Measurements from ENCODE around the gene NPHP1.
"Not testable (repeated sequence)": the region's sequence is repeated elsewhere in the genome, so short reads cannot be mapped to it uniquely, and the experiment has no call there.

NPHP1 gene

GRCh38 chr2:110106642-110107041 lies 98.2 kb downstream of the NPHP1 start:
- DNase-seq (ENCODE audit: low read depth, low spot score) = no peak
- peak overlapping the region; percentile 100 for H3K27ac ChIP-seq

- H3K27ac ChIP-seq = peak overlapping the region; percentile 100
- peak; percentile 96 for DNase-seq (ENCODE audit: low read depth, low spot score)
These were observed 99.0 kb downstream of the NPHP1 start for GRCh38 chr2:110105608-110106467.

DNA sequence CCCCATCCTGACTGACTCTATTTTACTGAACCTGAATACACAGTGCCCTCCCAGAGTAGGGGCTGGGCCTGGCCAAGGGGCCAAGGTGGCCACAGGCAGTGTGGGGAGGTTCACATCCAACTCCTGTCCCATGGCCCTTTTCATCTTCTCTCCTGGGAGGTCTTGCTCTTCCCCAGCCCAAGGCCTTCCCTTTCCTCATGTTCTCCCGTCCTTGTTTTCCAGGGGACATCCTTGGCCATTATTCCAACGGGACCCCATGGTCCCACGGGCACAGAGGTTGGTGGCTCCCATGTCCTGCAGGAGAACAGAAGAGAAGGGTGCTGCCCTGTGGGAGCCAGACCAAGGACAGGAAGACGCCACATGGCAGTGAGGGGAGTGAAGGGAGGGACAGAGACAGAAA lies 99.6 kb downstream of the NPHP1 start:
- no peak for DNase-seq (ENCODE audit: low read depth, low spot score)
- peak overlapping the region; percentile 100 for H3K27ac ChIP-seq

DNA sequence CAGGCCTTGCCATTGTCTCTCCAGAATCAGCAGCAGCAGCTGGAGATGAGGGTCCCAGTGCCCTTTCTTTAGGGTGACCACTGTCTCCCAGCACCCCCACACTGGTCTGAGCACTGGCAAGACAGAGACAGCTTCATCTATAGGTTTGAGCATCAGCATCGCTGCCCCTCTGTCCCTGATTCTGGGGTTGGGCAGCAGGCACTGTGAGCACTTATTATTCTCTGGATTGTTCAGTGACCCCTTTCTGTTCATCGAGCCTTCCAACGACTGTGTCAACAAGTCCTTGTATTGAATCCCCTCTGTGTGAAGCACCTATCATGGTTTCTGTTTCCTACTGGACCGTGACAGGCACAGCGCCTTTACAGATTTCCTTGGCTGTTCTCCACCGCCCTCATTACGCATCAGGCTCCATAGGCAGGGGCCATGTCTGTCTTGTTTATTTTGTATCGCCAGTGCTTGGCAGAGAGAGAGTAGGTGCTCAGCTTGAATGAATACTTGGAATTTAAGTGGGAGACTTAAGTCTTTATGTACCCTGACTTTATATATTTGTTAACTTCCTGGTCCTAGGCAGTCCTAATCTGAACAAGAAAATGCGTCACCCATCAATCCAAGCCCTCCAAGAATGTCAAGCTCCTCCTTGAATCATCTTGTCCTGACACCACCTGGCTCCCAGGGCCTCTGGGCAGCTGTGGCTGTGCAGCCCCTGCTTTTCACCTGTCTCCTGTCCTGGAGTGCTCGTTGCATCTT lies 100.6 kb downstream of the NPHP1 start:
- peak overlapping the region; percentile 100 for H3K27ac ChIP-seq

DNA sequence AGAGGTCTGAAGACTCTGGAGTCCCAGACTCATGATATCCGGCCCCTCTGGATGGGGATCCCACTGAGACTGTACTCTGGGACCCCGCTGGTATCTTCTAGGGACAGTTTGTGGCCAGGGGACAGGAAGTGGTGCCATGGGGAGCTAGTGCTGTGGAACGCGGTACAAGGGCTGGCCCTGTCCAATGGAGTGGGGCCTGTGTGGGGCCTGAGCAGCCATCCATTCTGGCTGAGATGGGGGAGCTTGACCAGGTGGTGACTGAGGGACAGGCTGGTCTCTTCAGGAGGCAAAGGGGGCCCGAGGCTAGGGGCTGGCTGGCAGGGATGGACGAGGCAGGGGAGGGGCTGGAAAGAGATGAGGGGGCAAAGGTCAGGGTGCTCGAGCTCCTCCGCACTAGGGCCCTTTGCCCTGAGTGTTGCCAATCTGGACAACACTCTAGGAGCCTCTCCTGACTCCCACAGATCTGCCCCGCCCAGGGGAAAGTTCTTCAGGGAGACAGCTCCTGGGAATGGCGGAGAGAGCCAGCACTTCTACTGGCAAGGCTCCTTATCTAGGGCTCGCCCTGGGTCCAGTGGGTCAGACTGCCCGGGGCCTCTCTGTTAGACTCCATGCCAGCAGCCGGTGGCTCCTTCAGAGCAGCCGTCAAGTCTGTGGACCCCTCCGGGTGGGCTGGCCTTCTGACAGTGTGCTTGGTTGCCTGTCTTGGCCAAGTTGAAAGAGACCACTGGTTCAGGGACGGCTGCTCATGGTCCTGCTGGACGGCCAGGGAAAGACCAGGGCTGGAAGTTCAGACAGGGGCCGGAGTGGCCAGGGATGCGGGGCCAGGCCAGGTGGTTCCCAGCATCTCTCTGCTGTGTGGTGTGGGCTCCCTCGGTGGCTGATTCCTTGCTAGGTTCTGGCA lies 101.5 kb downstream of the NPHP1 start:
- peak overlapping the region; percentile 100 for H3K27ac ChIP-seq
- DNase-seq (ENCODE audit: low read depth, low spot score) = no peak

More for the DNA sequence above, 100.6 kb downstream of the NPHP1 start:
- DNase-seq (ENCODE audit: low read depth, low spot score) = no peak

DNA sequence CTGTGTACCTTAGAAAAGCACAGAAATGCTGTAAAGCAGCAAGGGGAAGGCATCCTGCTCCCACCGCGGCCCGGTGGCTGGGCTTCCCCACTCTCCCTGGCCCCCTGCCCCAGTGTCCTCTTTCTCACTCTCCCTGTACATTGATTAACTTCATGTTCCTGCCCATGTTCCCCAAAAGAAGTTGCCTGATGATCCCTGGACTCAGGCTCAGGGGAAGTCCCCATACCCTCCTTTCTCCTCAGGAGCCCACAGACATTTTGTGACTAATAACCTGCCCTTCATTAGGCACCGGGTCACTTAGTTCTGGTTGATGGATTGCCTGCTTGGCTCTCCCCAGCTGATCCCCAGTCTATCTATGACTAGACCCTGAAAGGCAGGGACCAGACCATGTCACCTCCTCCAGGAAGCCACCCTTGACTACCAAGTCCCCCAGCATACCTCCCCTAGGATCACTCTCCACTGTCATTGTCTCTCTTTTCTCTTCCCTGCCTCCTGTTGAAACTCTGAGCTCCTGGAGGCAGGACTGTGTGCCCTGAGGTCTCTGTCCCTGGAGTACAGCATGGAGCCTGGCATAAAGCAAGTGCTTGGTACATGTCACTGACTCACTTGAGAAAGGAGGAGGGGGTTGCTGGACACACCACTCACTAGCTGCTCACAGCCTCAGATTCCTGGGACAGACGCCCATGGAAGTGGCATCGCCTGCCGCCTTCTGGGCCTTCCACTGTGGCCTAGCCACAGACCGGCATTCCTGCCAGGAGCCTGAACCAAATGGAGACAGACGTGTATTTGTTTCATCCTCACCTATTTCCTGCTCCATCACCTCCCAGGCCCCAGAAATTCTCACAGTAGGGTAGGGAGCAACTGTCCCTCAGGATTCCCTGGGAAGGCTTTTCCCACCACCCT lies 102.7 kb downstream of the NPHP1 start:
- DNase-seq (ENCODE audit: low read depth, low spot score) = no peak

DNA sequence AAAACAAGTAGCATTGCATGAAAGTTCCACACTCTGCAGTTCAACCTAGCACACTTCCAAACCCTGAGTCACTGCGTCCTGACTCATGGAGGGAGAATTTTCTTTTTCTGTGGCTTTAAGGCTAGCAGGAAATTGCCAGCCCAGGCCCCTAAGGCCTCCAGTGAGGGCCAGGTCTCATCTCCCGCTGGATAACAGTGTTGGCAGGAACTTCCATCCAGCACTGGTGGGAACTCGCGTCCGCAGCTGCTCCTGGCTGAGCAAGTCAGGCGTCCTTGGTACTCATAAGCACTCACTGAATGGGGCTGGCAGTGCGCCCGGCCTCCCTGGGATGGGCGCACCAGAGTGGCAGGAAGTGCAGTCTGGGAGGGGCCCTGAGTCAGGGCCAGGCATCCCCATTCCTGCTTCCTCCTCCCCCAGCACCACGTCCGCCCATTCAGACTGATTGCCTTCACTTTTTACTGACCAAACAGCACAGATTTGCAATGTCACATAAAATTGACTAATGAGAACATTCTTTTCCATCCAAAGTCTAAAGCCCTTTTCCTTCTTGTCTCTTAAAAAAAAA lies 103.5 kb downstream of the NPHP1 start:
- peak; percentile 99 for DNase-seq (ENCODE audit: low read depth, low spot score)
- peak overlapping the region; percentile 100 for H3K27ac ChIP-seq

More for the DNA sequence above, 102.7 kb downstream of the NPHP1 start:
- peak overlapping the region; percentile 100 for H3K27ac ChIP-seq

DNA sequence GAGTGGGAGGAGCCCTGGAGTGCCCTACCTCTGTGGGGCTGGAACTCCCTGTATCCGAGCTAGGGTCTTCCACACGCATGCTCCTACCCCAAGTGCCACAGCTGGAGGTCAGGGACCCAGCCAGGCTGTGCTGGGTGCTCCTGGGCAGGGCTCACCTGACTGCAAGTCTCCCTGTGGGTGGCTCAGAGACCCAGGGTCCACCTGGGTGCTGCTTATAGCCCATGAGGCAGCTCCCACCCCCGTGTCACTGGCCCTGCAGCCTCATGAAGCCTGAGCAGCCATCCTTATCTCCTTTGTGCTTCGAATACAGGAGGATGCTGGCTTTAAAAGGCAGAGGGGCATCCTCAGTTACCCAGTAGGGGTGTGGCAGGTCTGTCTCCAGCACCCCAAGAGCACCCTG lies 103.9 kb downstream of the NPHP1 start:
- DNase-seq (ENCODE audit: low read depth, low spot score) = not testable (repeated sequence)
- H3K27ac ChIP-seq = peak overlapping the region; percentile 100

GRCh38 chr2:110100480-110100879 lies 104.3 kb downstream of the NPHP1 start:
- DNase-seq (ENCODE audit: low read depth, low spot score) = no peak
- peak overlapping the region; percentile 100 for H3K27ac ChIP-seq

GRCh38 chr2:110099471-110100225 lies 105.2 kb downstream of the NPHP1 start:
- no peak for DNase-seq (ENCODE audit: low read depth, low spot score)
- H3K27ac ChIP-seq = peak overlapping the region; percentile 100

- DNase-seq (ENCODE audit: low read depth, low spot score) = no peak
- peak overlapping the region; percentile 100 for H3K27ac ChIP-seq
These were observed 105.8 kb downstream of the NPHP1 start for GRCh38 chr2:110099038-110099425.

DNA sequence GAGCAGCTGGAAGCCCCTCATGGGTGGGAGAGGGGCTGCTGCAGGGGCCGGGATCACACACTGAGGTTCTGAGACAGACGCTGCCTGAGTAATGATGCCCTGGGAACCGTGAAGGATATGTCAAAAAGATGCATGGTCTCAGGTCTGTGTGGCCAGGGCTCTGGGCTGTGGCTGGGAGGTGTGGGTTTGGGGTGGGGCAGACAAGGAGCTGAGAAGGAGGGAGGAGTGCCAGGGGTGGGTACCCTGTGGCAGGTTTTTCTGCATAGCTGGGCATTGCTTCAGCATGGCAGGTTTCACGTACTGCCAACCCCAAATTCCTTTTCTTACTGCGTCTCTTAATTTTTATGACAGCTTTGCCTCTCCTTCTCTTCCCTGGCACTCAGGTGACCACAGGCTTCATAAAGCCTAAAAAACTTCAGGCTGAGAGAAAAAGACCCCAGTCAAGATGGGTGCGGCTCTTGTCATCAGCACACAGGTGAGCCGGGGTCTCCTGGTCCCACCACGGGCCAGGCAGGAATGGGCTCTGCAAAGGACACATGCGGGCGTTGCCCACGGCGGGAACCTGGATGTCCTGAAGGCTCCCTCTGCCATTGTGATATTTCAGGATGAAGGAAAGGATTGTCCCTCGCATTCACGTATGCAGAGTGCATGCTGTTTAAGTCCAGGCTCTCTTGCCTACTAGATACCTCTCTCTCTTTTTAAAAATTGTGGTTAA lies 107.2 kb downstream of the NPHP1 start:
- DNase-seq (ENCODE audit: low read depth, low spot score) = peak; percentile 63
- peak overlapping the region; percentile 100 for H3K27ac ChIP-seq

GRCh38 chr2:110095994-110096633 lies 108.7 kb downstream of the NPHP1 start:
- no peak for DNase-seq (ENCODE audit: low read depth, low spot score)
- peak overlapping the region; percentile 100 for H3K27ac ChIP-seq

GRCh38 chr2:110094884-110095534 lies 109.8 kb downstream of the NPHP1 start:
- not testable (repeated sequence) for DNase-seq (ENCODE audit: low read depth, low spot score)
- H3K27ac ChIP-seq = peak overlapping the region; percentile 100

DNA sequence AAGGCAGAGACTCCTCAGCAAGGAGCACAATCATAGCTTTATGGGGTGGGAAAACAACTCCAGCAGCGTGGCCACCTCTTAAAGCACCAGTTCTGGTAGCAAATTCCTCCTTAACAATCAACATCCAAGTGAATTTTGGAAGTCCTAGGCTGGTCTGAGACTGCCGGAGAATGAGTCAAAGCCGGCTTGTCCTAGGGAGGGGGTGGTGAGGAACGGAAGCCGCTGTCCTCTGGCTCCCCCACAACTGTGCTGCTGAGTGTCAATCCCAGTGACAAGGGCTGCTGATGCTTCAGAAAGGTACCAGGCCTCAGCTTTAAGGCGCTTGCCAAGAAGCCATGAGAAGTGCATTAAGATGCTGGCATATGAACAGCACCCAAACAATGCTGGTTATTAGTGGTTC lies 110.9 kb downstream of the NPHP1 start:
- H3K27ac ChIP-seq; DNase-seq (ENCODE audit: low read depth, low spot score): not testable (repeated sequence)

- not testable (repeated sequence) for H3K27ac ChIP-seq; DNase-seq (ENCODE audit: low read depth, low spot score)
These were observed 114.6 kb downstream of the NPHP1 start for GRCh38 chr2:110090164-110090563.

GRCh38 chr2:110083757-110084156 lies 121.1 kb downstream of the NPHP1 start:
- not testable (repeated sequence) for H3K27ac ChIP-seq; DNase-seq (ENCODE audit: low read depth, low spot score)
